Sigmoid colon (tissue), 7 donors: ENCODE measurements around the gene DNAAF5. TPM values are rescaled to one million over a fixed set of nuclear protein-coding genes. Genes with fewer than 3 reads are reported as not detected.

Source experiments
- DNase-seq: peaks from one replicate; pipeline ENCODE4 v3.0.0-alpha.2; 2019
- H3K27ac ChIP-seq, 4 donors: fragments of 200-600 bp; sonication (generic); one replicate each; pipeline ENCODE4 v1.5.1; 2016 to 2019; ENCODE audit warnings: mild to moderate bottlenecking in 1 of 4
- H3K27me3 ChIP-seq, 3 donors: fragments of 200-600 bp; sonication (generic); one replicate each; pipeline ENCODE4 v1.5.1; 2019; ENCODE audit warnings: mild to moderate bottlenecking in 1 of 3
- H3K36me3 ChIP-seq, 4 donors: fragments of 200-600 bp; sonication (generic); one replicate each; pipeline ENCODE4 v1.5.1; 2016 to 2019
- H3K4me1 ChIP-seq, 4 donors: fragments of 200-600 bp; sonication (generic); one replicate each; pipeline ENCODE4 v1.5.1; 2017 to 2019
- H3K4me3 ChIP-seq, 4 donors: fragments of 200-600 bp; sonication (generic); one replicate each; pipeline ENCODE4 v1.5.1; 2017 to 2019; ENCODE audit warnings: mild to moderate bottlenecking in 2 of 4, moderate library complexity in 1 of 4
- H3K9me3 ChIP-seq, 4 donors: fragments of 200-600 bp in 3 of 4; sonication (generic) in 3 of 4; one replicate each; pipeline versions ENCODE4 v1.5.1 to v1.6.1; 2013 to 2019
- CTCF ChIP-seq, 4 experiments: fragments of 450-650 bp in 3 of 4; fragments of 200-600 bp in 1 of 4; IDR thresholded peaks; one replicate each; pipeline ENCODE4 v1.5.1; 2016 to 2019; ENCODE audit warnings: antibody characterized with exemption in 4 of 4, mild to moderate bottlenecking in 3 of 4, moderate library complexity in 2 of 4
- EP300 ChIP-seq, 4 donors: sonication (generic); formaldehyde crosslinking; IDR thresholded peaks; one replicate each; pipeline ENCODE4 v1.6.1; 2017; ENCODE audit warnings: antibody characterized with exemption in 4 of 4
- POLR2A ChIP-seq, 2 donors: fragments of 450-650 bp; IDR thresholded peaks; one replicate each; pipeline ENCODE4 v1.6.1; 2016; ENCODE audit warnings: antibody characterized with exemption in 2 of 2, mild to moderate bottlenecking in 2 of 2, moderate library complexity in 2 of 2
- POLR2AphosphoS5 ChIP-seq, 4 donors: sonication (generic); formaldehyde crosslinking; IDR thresholded peaks; one replicate each; pipeline ENCODE4 v1.6.1; 2017; ENCODE audit warnings: antibody characterized with exemption in 4 of 4
- WGBS, 2 donors: extraction: QIAGEN DNeasy Blood & Tissue Kit; methylation state at CpG; one replicate each; pipeline ENCODE4 v1.1.7; 2013; 5-methylcytosine and 5-hydroxymethylcytosine counted together
- intact Hi-C: fragments of 100-400 bp; cut with DNase I; formaldehyde crosslinking; loops from one replicate; pipeline ENCODE4 v1.15.1; 2023
- polyA plus RNA-seq, 3 donors: library from polyadenylated mRNA; stranded (reverse); fragments of 200-250 nt; gene quantifications; one replicate each; pipeline ENCODE4 v1.2.3, GENCODE V29; 2013
- total RNA-seq, 4 donors: library from RNA; depleted of rRNA; stranded (reverse); fragments of >200 nt; gene quantifications; one replicate each; pipeline ENCODE4 v1.1.0, GENCODE V29; 2016
- donor health status: healthy with polysubstance abuse.
- donor health status: Bipolar disorder and iron deficiency.
- donor health status: healthy.

DNAAF5 gene
- total and polyA plus RNA-seq, 7 donors: 7.8 to 25.4 (median 14.5) TPM

GRCh38 chr7:731440-732085, 5.1 kb downstream of the DNAAF5 start:
- peaks cover 0 to 33% (median 4%) of the 10 kb centered on the region in 4 donors for H3K36me3 ChIP-seq
- 89 to 94% methylated on average over 17 of the region's 17 CpGs for WGBS, 2 donors
- no peaks in the 10 kb centered on the region for H3K9me3 ChIP-seq
- intact Hi-C loops: loop anchor here (1.0 to 2.0 kb wide), 2 partner anchors 39 to 399 kb away; no protein-coding TSS in a partner anchor
- peak; percentile 57 for DNase-seq
- TF ChIP-seq CTCF (IDR thresholded peaks at IDR 0.05) (no peak), POLR2A (IDR thresholded peaks at IDR 0.05) (no peak), EP300 (IDR thresholded peaks at IDR 0.05) (no peak)
- peaks cover 0 to 20% (median 14%) of the 10 kb centered on the region in 4 donors for H3K4me1 ChIP-seq
- no peaks in the 10 kb centered on the region for H3K27me3 ChIP-seq
- H3K4me3 ChIP-seq: no peak overlapping the region
- peak overlapping the region in 3 of 4 donors; percentile 8 to 31 (median 19) for H3K27ac ChIP-seq

DNA sequence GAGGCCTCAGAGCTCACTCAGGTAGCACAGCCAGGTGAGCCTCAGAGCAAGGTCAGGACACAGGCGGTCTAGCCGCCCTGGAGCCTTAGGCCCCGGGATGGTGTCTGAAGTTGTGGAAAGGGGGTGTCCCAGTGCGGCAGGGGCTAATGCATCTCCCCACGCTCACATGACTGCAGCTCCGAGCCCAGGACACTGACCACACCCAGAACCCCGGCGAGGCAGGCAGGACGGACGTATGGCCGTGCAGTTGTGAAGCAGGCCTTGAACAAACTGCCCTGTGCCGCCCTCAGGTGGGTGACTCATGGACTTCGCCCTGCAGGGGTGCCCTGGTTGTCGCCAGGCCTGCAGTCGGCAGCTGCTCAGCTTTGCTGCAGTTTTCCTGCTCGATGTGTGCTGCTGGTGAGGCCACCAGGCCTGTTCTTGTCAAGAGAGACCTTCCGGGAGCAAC, 5.6 kb downstream of the DNAAF5 start:
- Histone ChIP-seq H3K4me3 (no peak overlapping the region), H3K27ac (peak overlapping the region in 3 of 4 donors; percentile 8 to 31 (median 19)), H3K36me3 (peaks cover 0 to 33% (median 4%) of the 10 kb centered on the region in 4 donors), H3K27me3 (no peaks in the 10 kb centered on the region), H3K4me1 (peaks cover 0 to 20% (median 14%) of the 10 kb centered on the region in 4 donors), H3K9me3 (no peaks in the 10 kb centered on the region)
- DNase-seq: peak; percentile 79
- 34 to 69% methylated on average over 17 of the region's 17 CpGs for WGBS, 2 donors
- no peak for TF ChIP-seq POLR2A (IDR thresholded peaks at IDR 0.05)
- no peak for TF ChIP-seq POLR2AphosphoS5 (IDR thresholded peaks at IDR 0.05)
- peak in 3 of 4 experiments; percentile 19 to 43 (median 37) for TF ChIP-seq CTCF (IDR thresholded peaks at IDR 0.05)
- no peak for TF ChIP-seq EP300 (IDR thresholded peaks at IDR 0.05)
- intact Hi-C loops: loop anchor here (1.0 to 2.0 kb wide), 2 partner anchors 39 to 400 kb away; no protein-coding TSS in a partner anchor

GRCh38 chr7:732556-732955, 6.1 kb downstream of the DNAAF5 start:
- peaks cover 0 to 18% (median 11%) of the 10 kb centered on the region in 4 donors for H3K4me1 ChIP-seq
- peaks cover 0 to 33% (median 4%) of the 10 kb centered on the region in 4 donors for H3K36me3 ChIP-seq
- H3K9me3 ChIP-seq: no peaks in the 10 kb centered on the region
- intact Hi-C loops: loop anchor here (1.0 to 2.0 kb wide), 2 partner anchors 38 to 400 kb away; no protein-coding TSS in a partner anchor
- no peak for DNase-seq
- no peak overlapping the region for H3K4me3 ChIP-seq
- WGBS, 2 donors: 71 to 85% methylated on average over 3 of the region's 3 CpGs
- TF ChIP-seq POLR2A (IDR thresholded peaks at IDR 0.05) (no peak), CTCF (IDR thresholded peaks at IDR 0.05) (peak in 1 of 4 experiments; percentile 2)
- peak overlapping the region in 2 of 4 donors; percentile 8 to 31 for H3K27ac ChIP-seq
- H3K27me3 ChIP-seq: no peaks in the 10 kb centered on the region

- Histone ChIP-seq H3K4me1 (peaks cover 0 to 7% (median 2%) of the 10 kb centered on the region in 4 donors), H3K4me3 (no peak overlapping the region), H3K27me3 (no peaks in the 10 kb centered on the region), H3K36me3 (peaks cover 0 to 30% (median 4%) of the 10 kb centered on the region in 4 donors), H3K27ac (no peak overlapping the region), H3K9me3 (no peaks in the 10 kb centered on the region)
- TF ChIP-seq CTCF (IDR thresholded peaks at IDR 0.05) (no peak), EP300 (IDR thresholded peaks at IDR 0.05) (no peak), POLR2AphosphoS5 (IDR thresholded peaks at IDR 0.05) (no peak), POLR2A (IDR thresholded peaks at IDR 0.05) (no peak)
- DNase-seq: no peak
- WGBS, 2 donors: 97% methylated on average over 4 of the region's 4 CpGs
- intact Hi-C loops: no loop called here
Measured at GRCh38 chr7:734214-734613, 7.7 kb downstream of the DNAAF5 start.
